ENCODE results near the gene MMP24OS.
"Not testable (repeated sequence)": the region's sequence is repeated elsewhere in the genome, so short reads cannot be mapped to it uniquely, and the experiment has no call there.

MMP24OS gene

GRCh38 chr20:35319192-35319870 is 41.4 kb upstream of the MMP24OS start:
- Histone ChIP-seq H3K79me2 (ENCODE audit: insufficient read depth, low read depth) (no peaks in the 10 kb centered on the region), H3K9ac (no peak overlapping the region), H3K27ac (no peak overlapping the region), H2AFZ (ENCODE audit: low read depth) (no peak overlapping the region), H3K27me3 (ENCODE audit: insufficient read depth, low read depth) (no peaks in the 10 kb centered on the region), H3K4me3 (IDR thresholded peaks at IDR 0.05; ENCODE audit: insufficient read depth, low read depth, low read length) (no peak overlapping the region), H4K20me1 (ENCODE audit: insufficient read depth) (no peaks in the 10 kb centered on the region), H3K4me1 (ENCODE audit: low read depth, poor library complexity, severe bottlenecking) (peaks cover 10% of the 10 kb centered on the region), H3K4me2 (no peak overlapping the region), H3K36me3 (ENCODE audit: insufficient read depth) (no peaks in the 10 kb centered on the region)
- TF ChIP-seq CTCF (conservative IDR thresholded peaks at IDR 0.05; ENCODE audit: low read depth, low read length), result no peak

GRCh38 chr20:35318502-35319157 is 40.7 kb upstream of the MMP24OS start:
- Histone ChIP-seq H3K36me3 (ENCODE audit: insufficient read depth) (no peaks in the 10 kb centered on the region), H3K4me2 (no peak overlapping the region), H3K4me1 (ENCODE audit: low read depth, poor library complexity, severe bottlenecking) (peaks cover 10% of the 10 kb centered on the region), H3K79me2 (ENCODE audit: insufficient read depth, low read depth) (no peaks in the 10 kb centered on the region), H4K20me1 (ENCODE audit: insufficient read depth) (no peaks in the 10 kb centered on the region), H3K27me3 (ENCODE audit: insufficient read depth, low read depth) (no peaks in the 10 kb centered on the region), H3K4me3 (IDR thresholded peaks at IDR 0.05; ENCODE audit: insufficient read depth, low read depth, low read length) (no peak overlapping the region), H2AFZ (ENCODE audit: low read depth) (no peak overlapping the region), H3K9ac (no peak overlapping the region), H3K27ac (no peak overlapping the region)
- TF ChIP-seq CTCF (conservative IDR thresholded peaks at IDR 0.05; ENCODE audit: low read depth, low read length), result no peak

- Histone ChIP-seq H3K4me3 (IDR thresholded peaks at IDR 0.05; ENCODE audit: insufficient read depth, low read depth, low read length) (no peak overlapping the region), H3K36me3 (ENCODE audit: insufficient read depth) (no peaks in the 10 kb centered on the region), H3K27ac (no peak overlapping the region), H3K27me3 (ENCODE audit: insufficient read depth, low read depth) (no peaks in the 10 kb centered on the region), H3K79me2 (ENCODE audit: insufficient read depth, low read depth) (no peaks in the 10 kb centered on the region), H3K4me2 (no peak overlapping the region), H2AFZ (ENCODE audit: low read depth) (no peak overlapping the region), H3K9ac (no peak overlapping the region), H4K20me1 (ENCODE audit: insufficient read depth) (no peaks in the 10 kb centered on the region), H3K4me1 (ENCODE audit: low read depth, poor library complexity, severe bottlenecking) (peaks cover 12% of the 10 kb centered on the region)
- no peak for TF ChIP-seq CTCF (conservative IDR thresholded peaks at IDR 0.05; ENCODE audit: low read depth, low read length)
Measured at GRCh38 chr20:35317416-35318210, 39.7 kb upstream of the MMP24OS start.

GRCh38 chr20:35316086-35316485 is 38.2 kb upstream of the MMP24OS start:
- no peak overlapping the region for H3K9ac ChIP-seq
- H3K4me2 ChIP-seq, result no peak overlapping the region
- no peaks in the 10 kb centered on the region for H3K27me3 ChIP-seq (ENCODE audit: insufficient read depth, low read depth)
- H3K79me2 ChIP-seq (ENCODE audit: insufficient read depth, low read depth), result no peaks in the 10 kb centered on the region
- TF ChIP-seq CTCF (conservative IDR thresholded peaks at IDR 0.05; ENCODE audit: low read depth, low read length), result no peak
- H3K4me3 ChIP-seq (IDR thresholded peaks at IDR 0.05; ENCODE audit: insufficient read depth, low read depth, low read length), result no peak overlapping the region
- no peak overlapping the region for H3K27ac ChIP-seq
- H4K20me1 ChIP-seq (ENCODE audit: insufficient read depth), result no peaks in the 10 kb centered on the region
- no peak overlapping the region for H2AFZ ChIP-seq (ENCODE audit: low read depth)
- no peaks in the 10 kb centered on the region for H3K36me3 ChIP-seq (ENCODE audit: insufficient read depth)
- H3K4me1 ChIP-seq (ENCODE audit: low read depth, poor library complexity, severe bottlenecking), result peaks cover 24% of the 10 kb centered on the region

- not testable (repeated sequence) for H2AFZ ChIP-seq (ENCODE audit: low read depth); H3K79me2 ChIP-seq (ENCODE audit: insufficient read depth, low read depth); H3K27ac ChIP-seq; H3K4me3 ChIP-seq (IDR thresholded peaks at IDR 0.05; ENCODE audit: insufficient read depth, low read depth, low read length); H3K36me3 ChIP-seq (ENCODE audit: insufficient read depth); H3K9ac ChIP-seq; H3K4me2 ChIP-seq; H3K27me3 ChIP-seq (ENCODE audit: insufficient read depth, low read depth); H4K20me1 ChIP-seq (ENCODE audit: insufficient read depth)
- peaks cover 24% of the 10 kb centered on the region for H3K4me1 ChIP-seq (ENCODE audit: low read depth, poor library complexity, severe bottlenecking)
Measured at GRCh38 chr20:35315632-35316020, 37.7 kb upstream of the MMP24OS start.

All from KMS-11 (cell line).